SU-DHL-6 (cell line): Measurements from ENCODE around the gene NDRG4.

Experiments
- H2AFZ ChIP-seq: fragments of 200-600 bp; sonication (generic); 2 replicates; pipeline ENCODE4 v1.6.1; 2014; ENCODE audit warnings: low read depth, mild to moderate bottlenecking, moderate library complexity, mixed read lengths, antibody characterized with exemption, low read length; ENCODE audit not compliant: severe bottlenecking
- H3F3A ChIP-seq: fragments of 200-600 bp; shearing (Covaris generic); 2 replicates; pipeline ENCODE4 v1.6.0; 2016; ENCODE audit warnings: antibody characterized with exemption, mild to moderate bottlenecking; ENCODE audit not compliant: insufficient read depth
- H3K27ac ChIP-seq: fragments of 200-600 bp; sonication (generic); 2 replicates; pipeline ENCODE4 v1.5.1; 2016; ENCODE audit warnings: low read depth, mild to moderate bottlenecking, low read length, moderate library complexity, mixed read lengths
- H3K27me3 ChIP-seq: fragments of 200-600 bp; sonication (generic), shearing (Covaris generic); 2 replicates; pipeline ENCODE4 v1.6.0; 2014; ENCODE audit warnings: mild to moderate bottlenecking, low read length
- H3K36me3 ChIP-seq: fragments of 200-600 bp; sonication (generic); 2 replicates; pipeline ENCODE4 v1.6.1; 2014; ENCODE audit warnings: mild to moderate bottlenecking, low read length, mixed read lengths
- H3K4me2 ChIP-seq: fragments of 300-600, 200-600 bp; shearing (Covaris generic), sonication (generic); 2 replicates; pipeline ENCODE4 v1.6.0; 2014; ENCODE audit warnings: low read length, low read depth, mild to moderate bottlenecking; ENCODE audit not compliant: poor library complexity, severe bottlenecking
- H3K4me3 ChIP-seq: fragments of 200-600 bp; sonication (generic); 2 replicates; pipeline ENCODE4 v1.5.1; 2014; ENCODE audit warnings: antibody characterized with exemption, low read length, mild to moderate bottlenecking, mixed read lengths; ENCODE audit not compliant: insufficient read depth, poor library complexity, severe bottlenecking
- H3K79me2 ChIP-seq: fragments of 200-600 bp; sonication (generic); 2 replicates; pipeline ENCODE4 v1.6.1; 2014; ENCODE audit warnings: mild to moderate bottlenecking, low read length, moderate library complexity; ENCODE audit not compliant: insufficient read depth
- H3K9ac ChIP-seq: fragments of 200-600 bp; sonication (generic); 2 replicates; pipeline ENCODE4 v1.7.0; 2014; ENCODE audit warnings: mild to moderate bottlenecking, low read length
- H3K9me2 ChIP-seq: fragments of 200-600 bp; sonication (generic); replicated peaks from 2 replicates; pipeline ENCODE4 v1.6.1; 2014; ENCODE audit warnings: low read length; ENCODE audit not compliant: insufficient read depth
- H3K9me3 ChIP-seq: fragments of 200-600 bp; sonication (generic); 2 replicates; pipeline ENCODE4 v1.6.1; 2014; ENCODE audit warnings: low read length, mixed read lengths; ENCODE audit not compliant: insufficient read depth
- H4K20me1 ChIP-seq: fragments of 200-600 bp; sonication (generic); 2 replicates; pipeline ENCODE4 v1.6.1; 2014; ENCODE audit warnings: low read depth, mild to moderate bottlenecking, antibody characterized with exemption, low read length, moderate library complexity, mixed read lengths
- CTCF ChIP-seq: fragments of 200-600 bp; sonication (generic); IDR thresholded peaks from one replicate; pipeline ENCODE4 v1.5.1; 2017; ENCODE audit warnings: antibody characterized with exemption, mild to moderate bottlenecking, low read length, moderate library complexity; ENCODE audit not compliant: insufficient read depth, poor library complexity, severe bottlenecking
- EZH2phosphoT487 ChIP-seq: fragments of 200-600 bp; sonication (generic), shearing (Covaris generic); conservative IDR thresholded peaks from 2 replicates; pipeline ENCODE4 v1.6.1; 2018; ENCODE audit warnings: mild to moderate bottlenecking, antibody characterized with exemption, low read length, moderate library complexity, mixed read lengths

The NDRG4 gene

GRCh38 chr16:58478427-58478826, 21.5 kb upstream of the NDRG4 start:
- Histone ChIP-seq H3K9me2 (no peaks in the 10 kb centered on the region), H3K9me3 (no peaks in the 10 kb centered on the region), H4K20me1 (no peaks in the 10 kb centered on the region), H2AFZ (no peak overlapping the region), H3K27me3 (no peaks in the 10 kb centered on the region), H3K36me3 (no peaks in the 10 kb centered on the region), H3K9ac (no peak overlapping the region), H3K79me2 (no peaks in the 10 kb centered on the region), H3K27ac (no peak overlapping the region), H3F3A (no peaks in the 10 kb centered on the region), H3K4me2 (no peak overlapping the region), H3K4me3 (no peak overlapping the region)
- no peak for TF ChIP-seq CTCF
- TF ChIP-seq EZH2phosphoT487, result no peak

GRCh38 chr16:58481226-58481869, 18.6 kb upstream of the NDRG4 start:
- no peaks in the 10 kb centered on the region for H3K79me2 ChIP-seq

GRCh38 chr16:58481931-58482330, 18.0 kb upstream of the NDRG4 start:
- Histone ChIP-seq H3K4me3 (no peak overlapping the region), H3K27me3 (no peaks in the 10 kb centered on the region), H4K20me1 (no peaks in the 10 kb centered on the region), H3K79me2 (no peaks in the 10 kb centered on the region), H2AFZ (no peak overlapping the region), H3K36me3 (no peaks in the 10 kb centered on the region), H3K9ac (no peak overlapping the region), H3K9me3 (no peaks in the 10 kb centered on the region), H3K9me2 (no peaks in the 10 kb centered on the region), H3F3A (no peaks in the 10 kb centered on the region), H3K27ac (no peak overlapping the region), H3K4me2 (no peak overlapping the region)
- TF ChIP-seq CTCF (no peak), EZH2phosphoT487 (no peak)

More at GRCh38 chr16:58481226-58481869, 18.6 kb upstream of the NDRG4 start:
- H2AFZ ChIP-seq, result no peak overlapping the region
- TF ChIP-seq EZH2phosphoT487 (no peak), CTCF (no peak)
- no peaks in the 10 kb centered on the region for H3K36me3 ChIP-seq
- H3K4me3 ChIP-seq, result no peak overlapping the region
- H4K20me1 ChIP-seq, result no peaks in the 10 kb centered on the region
- no peaks in the 10 kb centered on the region for H3K9me3 ChIP-seq
- H3K9ac ChIP-seq, result no peak overlapping the region
- no peaks in the 10 kb centered on the region for H3K27me3 ChIP-seq
- no peaks in the 10 kb centered on the region for H3F3A ChIP-seq
- no peaks in the 10 kb centered on the region for H3K9me2 ChIP-seq
- no peak overlapping the region for H3K27ac ChIP-seq
- H3K4me2 ChIP-seq, result no peak overlapping the region
